GM23338 (cell line): ENCODE data around the gene EMILIN2. TPM values are rescaled to one million over a fixed set of nuclear protein-coding genes. Genes with fewer than 3 reads are reported as not detected.

Experiments
- ATAC-seq: fragments of 200-7000 bp; cut with Tn5 transposase; 3 replicates; pipeline ENCODE4 v1.9.1; 2020
- DNase-seq: peaks from one replicate; pipeline ENCODE4 v3.0.0-alpha.2; 2015; ENCODE audit warnings: low spot score
- H2AFZ ChIP-seq: fragments of 200-600 bp; sonication (generic); 2 replicates; pipeline ENCODE4 v1.8.0; 2016; ENCODE audit warnings: antibody characterized with exemption, mild to moderate bottlenecking, moderate library complexity
- H3F3A ChIP-seq: fragments of 200-600 bp; sonication (generic); replicated peaks from 2 replicates; pipeline ENCODE4 v1.8.0; 2017; ENCODE audit warnings: antibody characterized with exemption, mixed run types, low read depth
- H3K27ac ChIP-seq: fragments of 200-600 bp; sonication (generic); 2 replicates; pipeline ENCODE4 v1.6.1; 2016; ENCODE audit warnings: low read depth
- H3K27me3 ChIP-seq: fragments of 200-600 bp; sonication (generic); 2 replicates; pipeline ENCODE4 v1.8.0; 2016; ENCODE audit warnings: mild to moderate bottlenecking, mixed run types, moderate library complexity; ENCODE audit not compliant: insufficient read depth
- H3K36me3 ChIP-seq: fragments of 200-600 bp; sonication (generic); 2 replicates; pipeline ENCODE4 v1.8.0; 2016; ENCODE audit warnings: mild to moderate bottlenecking; ENCODE audit not compliant: insufficient read depth
- H3K4me1 ChIP-seq: fragments of 200-600 bp; sonication (generic); 2 replicates; pipeline ENCODE4 v1.8.0; 2016; ENCODE audit warnings: mild to moderate bottlenecking, moderate library complexity; ENCODE audit not compliant: insufficient read depth
- H3K4me2 ChIP-seq: fragments of 200-600 bp; sonication (generic); 2 replicates; pipeline ENCODE4 v1.7.1; 2017; ENCODE audit warnings: mixed run types
- H3K4me3 ChIP-seq: fragments of 200-600 bp; sonication (generic); 2 replicates; pipeline ENCODE4 v1.6.1; 2016; ENCODE audit warnings: mixed run types
- H3K79me2 ChIP-seq: fragments of 200-600 bp; sonication (generic); replicated peaks from 2 replicates; pipeline ENCODE4 v1.8.0; 2017; ENCODE audit warnings: mild to moderate bottlenecking; ENCODE audit not compliant: insufficient read depth
- H3K9me2 ChIP-seq: fragments of 200-600 bp; sonication (generic); 2 replicates; pipeline ENCODE4 v1.8.0; 2017; ENCODE audit not compliant: insufficient read depth
- H4K20me1 ChIP-seq: fragments of 200-600 bp; sonication (generic); replicated peaks from 2 replicates; pipeline ENCODE4 v1.8.0; 2017; ENCODE audit warnings: mild to moderate bottlenecking; ENCODE audit not compliant: insufficient read depth
- H3K27ac Mint-ChIP-seq: 2 replicates; pipeline ENCODE4 v1.8.0; 2020; ENCODE audit warnings: inconsistent platforms, mild to moderate bottlenecking, moderate library complexity, mixed read lengths
- H3K27me3 Mint-ChIP-seq: 3 replicates; pipeline ENCODE4 v1.8.0; 2022; ENCODE audit warnings: low read depth, mild to moderate bottlenecking, moderate library complexity, mixed read lengths, inconsistent platforms; ENCODE audit not compliant: insufficient read depth, poor library complexity
- H3K36me3 Mint-ChIP-seq: 3 replicates; pipeline ENCODE4 v1.8.0; 2021; ENCODE audit warnings: low read depth, mild to moderate bottlenecking, inconsistent platforms, moderate library complexity, mixed read lengths
- H3K4me1 Mint-ChIP-seq: 3 replicates; pipeline ENCODE4 v1.8.0; 2020; ENCODE audit warnings: mild to moderate bottlenecking, inconsistent platforms, mixed read lengths
- H3K4me3 Mint-ChIP-seq: 3 replicates; pipeline ENCODE4 v1.8.0; 2021; ENCODE audit warnings: moderate library complexity, mild to moderate bottlenecking, inconsistent platforms, mixed read lengths
- H3K9me3 Mint-ChIP-seq: 3 replicates; pipeline ENCODE4 v1.8.0; 2020; ENCODE audit warnings: moderate library complexity, mild to moderate bottlenecking, inconsistent platforms, mixed read lengths
- CREB1 ChIP-seq: fragments of 250-450 bp; sonication (Bioruptor Pico); IDR thresholded peaks from 2 replicates; pipeline ENCODE4 v1.5.0; 2020; ENCODE audit warnings: low read depth, mild to moderate bottlenecking, moderate library complexity
- EZH2 ChIP-seq: fragments of 200-600 bp; sonication (generic); IDR thresholded peaks from one replicate; pipeline ENCODE4 v1.8.0; 2017; ENCODE audit warnings: antibody characterized with exemption, mild to moderate bottlenecking, low read depth; ENCODE audit not compliant: unreplicated experiment
- EZH2phosphoT487 ChIP-seq: fragments of 200-600 bp; sonication (generic); IDR thresholded peaks from one replicate; pipeline ENCODE4 v1.8.1; 2018; ENCODE audit warnings: antibody characterized with exemption; ENCODE audit not compliant: unreplicated experiment
- JUNB ChIP-seq: IDR thresholded peaks from one replicate; pipeline ENCODE4 v1.6.1; 2016; ENCODE audit warnings: antibody characterized with exemption; ENCODE audit not compliant: unreplicated experiment
- POLR2AphosphoS5 ChIP-seq: IDR thresholded peaks from 2 replicates; pipeline ENCODE4 v1.6.1; 2016; ENCODE audit warnings: antibody characterized with exemption, low read depth
- REST ChIP-seq: IDR thresholded peaks from one replicate; pipeline ENCODE4 v1.6.1; 2018; ENCODE audit warnings: antibody characterized with exemption; ENCODE audit not compliant: unreplicated experiment
- STAT1 ChIP-seq: IDR thresholded peaks from one replicate; pipeline ENCODE4 v1.6.1; 2016; ENCODE audit warnings: antibody characterized with exemption; ENCODE audit not compliant: unreplicated experiment
- ZNF114 ChIP-seq: fragments of 250-450 bp; sonication (Bioruptor Pico); IDR thresholded peaks from 2 replicates; pipeline ENCODE4 v1.5.0; 2020; ENCODE audit warnings: mild to moderate bottlenecking, moderate library complexity
- polyA plus RNA-seq: library from polyadenylated mRNA; unstranded; fragments of >200 nt; fragmentation: Nextera tagmentation; extraction: Ambion mirVana; gene quantifications from 2 replicates; pipeline ENCODE4 v1.2.1, GENCODE V29; 2016
- total RNA-seq: library from RNA; depleted of rRNA; stranded (reverse); fragments of >200 nt; shearing (Covaris generic); gene quantifications from 2 replicates; pipeline ENCODE4 v1.2.3, GENCODE V29; 2014
- TF ChIP-seq, protein P1 (sequence below): IDR thresholded peaks from 2 replicates; pipeline ENCODE4 v1.6.1; 2016; ENCODE audit warnings: antibody characterized with exemption

The EMILIN2 gene
- total and polyA plus RNA-seq, 2 experiments from 2014 or later: 3.0 to 11.6 TPM

DNA sequence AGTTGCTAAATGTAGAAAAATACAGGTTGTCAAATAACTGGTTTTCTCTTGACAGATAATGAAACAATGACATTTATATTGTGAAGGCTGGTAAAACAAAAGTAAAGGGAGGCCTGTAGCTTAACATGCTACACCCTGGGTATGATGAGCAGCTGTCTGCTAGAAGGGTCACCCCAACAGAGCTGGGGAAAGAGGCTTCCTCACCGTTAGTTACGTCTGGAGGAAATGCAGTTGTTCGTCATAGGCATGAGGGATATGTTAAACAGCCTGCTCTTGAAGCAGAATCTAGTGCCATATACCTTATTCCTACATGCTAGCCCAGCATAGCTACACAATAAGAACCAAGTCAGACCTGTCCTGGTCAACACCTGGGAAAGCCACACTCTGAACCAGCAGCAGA lies 116.2 kb downstream of the EMILIN2 start (continued):
- TF ChIP-seq REST: no peak
- TF ChIP-seq CREB1 (CRISPR knock-in tag): no peak
- TF ChIP-seq, protein P1, sequence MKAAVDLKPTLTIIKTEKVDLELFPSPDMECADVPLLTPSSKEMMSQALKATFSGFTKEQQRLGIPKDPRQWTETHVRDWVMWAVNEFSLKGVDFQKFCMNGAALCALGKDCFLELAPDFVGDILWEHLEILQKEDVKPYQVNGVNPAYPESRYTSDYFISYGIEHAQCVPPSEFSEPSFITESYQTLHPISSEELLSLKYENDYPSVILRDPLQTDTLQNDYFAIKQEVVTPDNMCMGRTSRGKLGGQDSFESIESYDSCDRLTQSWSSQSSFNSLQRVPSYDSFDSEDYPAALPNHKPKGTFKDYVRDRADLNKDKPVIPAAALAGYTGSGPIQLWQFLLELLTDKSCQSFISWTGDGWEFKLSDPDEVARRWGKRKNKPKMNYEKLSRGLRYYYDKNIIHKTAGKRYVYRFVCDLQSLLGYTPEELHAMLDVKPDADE: no peak
- no peak for TF ChIP-seq POLR2AphosphoS5
- TF ChIP-seq EZH2phosphoT487: no peak

DNA sequence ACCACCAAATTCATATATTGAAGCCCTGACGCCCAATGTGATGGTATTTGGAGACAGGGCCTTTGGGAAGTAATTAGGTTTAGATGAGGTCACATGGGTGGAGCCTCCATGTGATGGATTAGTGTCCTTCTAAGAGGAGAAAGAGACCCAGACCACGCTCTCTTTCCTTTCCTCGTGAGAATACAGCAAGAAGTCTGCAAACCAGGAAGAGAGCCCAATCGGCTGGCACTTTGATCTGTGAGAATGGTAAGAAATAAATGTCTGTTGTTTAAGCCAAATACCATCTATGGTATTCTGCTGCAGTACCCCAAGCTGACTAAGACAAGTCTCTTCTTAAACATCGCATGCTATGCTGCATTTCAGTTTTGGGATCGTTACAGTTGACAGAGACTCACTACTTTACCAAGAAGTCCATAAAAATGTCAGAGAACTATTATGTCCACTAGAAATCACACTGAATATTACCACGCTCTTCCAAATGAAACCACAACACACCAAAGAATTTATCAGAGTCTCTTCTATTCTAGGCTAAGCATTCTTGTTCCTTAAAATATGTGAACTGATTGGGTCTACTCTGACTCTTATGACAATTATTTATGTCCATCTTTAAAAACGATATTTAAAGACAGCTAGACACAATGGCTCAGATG lies 117.7 kb downstream of the EMILIN2 start:
- Histone ChIP-seq H3K4me1 (peaks cover 19% of the 10 kb centered on the region), H3K27me3 (no peaks in the 10 kb centered on the region), H4K20me1 (no peaks in the 10 kb centered on the region), H3K4me2 (no peak overlapping the region), H3K36me3 (no peaks in the 10 kb centered on the region), H3K79me2 (peaks cover 15% of the 10 kb centered on the region), H3F3A (no peaks in the 10 kb centered on the region), H3K27ac (no peak overlapping the region), H3K4me3 (no peak overlapping the region), H2AFZ (no peak overlapping the region), H3K9me2 (no peaks in the 10 kb centered on the region)
- Mint-ChIP-seq H3K36me3 (no peaks in the 10 kb centered on the region; the same call in 2 of the 3 replicates), H3K4me3 (no peak overlapping the region), H3K27me3 (no peaks in the 10 kb centered on the region), H3K9me3 (no peaks in the 10 kb centered on the region), H3K4me1 (peaks cover 29% of the 10 kb centered on the region), H3K27ac (no peak overlapping the region)
- no peak for ATAC-seq
- no peak for TF ChIP-seq EZH2
- TF ChIP-seq, protein P1: no peak
- TF ChIP-seq JUNB: no peak
- no peak for TF ChIP-seq EZH2phosphoT487
- TF ChIP-seq CREB1 (CRISPR knock-in tag): no peak
- no peak for TF ChIP-seq ZNF114 (CRISPR knock-in tag)
- no peak for TF ChIP-seq STAT1
- TF ChIP-seq REST: no peak
- DNase-seq: no peak
